Measurements from ENCODE around the gene TRIM50.

TRIM50 gene

GRCh38 chr7:73354196-73354595 lies 26.3 kb upstream of the TRIM50 start:
- Histone ChIP-seq H3K4me1 (peaks cover 16 to 25% (median 21%) of the 10 kb centered on the region in 10 experiments), H4K20me1 (no peaks in the 10 kb centered on the region), H3K9ac (no peak overlapping the region), H3K9me3 (replicated peaks in 1 of 11) (peaks cover 0 to 16% (median 8%) of the 10 kb centered on the region in 11 experiments; a peak in 13 of 22 replicates), H3K36me3 (no peaks in the 10 kb centered on the region), H3K27ac (no peak overlapping the region), H3K4me3 (no peak overlapping the region), H3K4me2 (no peak overlapping the region), H3K27me3 (no peaks in the 10 kb centered on the region)
- no peak for TF ChIP-seq Cebpa-rat (IDR thresholded peaks at IDR 0.05)

- TF ChIP-seq Cebpa-rat (IDR thresholded peaks at IDR 0.05): no peak
- Histone ChIP-seq H3K27me3 (no peaks in the 10 kb centered on the region), H3K4me2 (no peak overlapping the region), H3K4me1 (peaks cover 11 to 19% (median 17%) of the 10 kb centered on the region in 10 experiments; a peak in 19 of 20 replicates), H4K20me1 (no peaks in the 10 kb centered on the region), H3K9me3 (replicated peaks in 1 of 11) (peaks cover 0 to 16% (median 8%) of the 10 kb centered on the region in 11 experiments; a peak in 13 of 22 replicates), H3K27ac (no peak overlapping the region), H3K36me3 (no peaks in the 10 kb centered on the region), H3K4me3 (no peak overlapping the region), H3K9ac (no peak overlapping the region)
Observed at GRCh38 chr7:73353243-73353642, 25.4 kb upstream of the TRIM50 start.

- no peak overlapping the region for H3K9ac ChIP-seq
- H3K27ac ChIP-seq: no peak overlapping the region
- H3K36me3 ChIP-seq: no peaks in the 10 kb centered on the region
- peaks cover 0 to 16% (median 8%) of the 10 kb centered on the region in 11 experiments; a peak in 13 of 22 replicates for H3K9me3 ChIP-seq (replicated peaks in 1 of 11)
- H3K4me2 ChIP-seq: no peak overlapping the region
- H3K4me1 ChIP-seq: peaks cover 7 to 14% (median 12%) of the 10 kb centered on the region in 10 experiments; a peak in 19 of 20 replicates
- TF ChIP-seq Cebpa-rat (IDR thresholded peaks at IDR 0.05): no peak
- no peaks in the 10 kb centered on the region for H3K27me3 ChIP-seq
- H3K4me3 ChIP-seq: no peak overlapping the region
- H4K20me1 ChIP-seq: no peaks in the 10 kb centered on the region
Observed at GRCh38 chr7:73352784-73353183, 24.9 kb upstream of the TRIM50 start.

- Histone ChIP-seq H3K4me1 (peaks cover 3 to 14% (median 9%) of the 10 kb centered on the region in 10 experiments; a peak in 15 of 20 replicates), H3K4me2 (no peak overlapping the region), H3K27ac (no peak overlapping the region), H3K27me3 (no peaks in the 10 kb centered on the region), H3K4me3 (no peak overlapping the region), H3K9me3 (replicated peaks in 1 of 11) (peaks cover 0 to 16% (median 8%) of the 10 kb centered on the region in 11 experiments; a peak in 13 of 22 replicates), H3K36me3 (no peaks in the 10 kb centered on the region), H3K9ac (no peak overlapping the region), H4K20me1 (no peaks in the 10 kb centered on the region)
- TF ChIP-seq Cebpa-rat (IDR thresholded peaks at IDR 0.05): no peak
Observed at GRCh38 chr7:73351447-73352167, 23.7 kb upstream of the TRIM50 start.

- H3K27me3 ChIP-seq: no peaks in the 10 kb centered on the region
- H3K27ac ChIP-seq: no peak overlapping the region
- H4K20me1 ChIP-seq: no peaks in the 10 kb centered on the region
- no peaks in the 10 kb centered on the region for H3K36me3 ChIP-seq
- H3K4me1 ChIP-seq: peaks cover 8 to 21% (median 15%) of the 10 kb centered on the region in 10 experiments; a peak in 15 of 20 replicates
- H3K4me3 ChIP-seq: no peak overlapping the region
- H3K9ac ChIP-seq: peak overlapping the region in 1 of 11 experiments; percentile 31; a peak in 1 of 22 replicates
- H3K4me2 ChIP-seq: peak overlapping the region in 9 of 11 experiments; percentile 17 to 67 (median 35); a peak in 14 of 22 replicates
- no peak for TF ChIP-seq Cebpa-rat (IDR thresholded peaks at IDR 0.05)
- peaks cover 0 to 16% (median 8%) of the 10 kb centered on the region in 11 experiments; a peak in 13 of 22 replicates for H3K9me3 ChIP-seq (replicated peaks in 1 of 11)
Observed at GRCh38 chr7:73350306-73351068, 22.6 kb upstream of the TRIM50 start.

- peaks cover 0 to 16% (median 8%) of the 10 kb centered on the region in 11 experiments; a peak in 13 of 22 replicates for H3K9me3 ChIP-seq (replicated peaks in 1 of 11)
- no peak overlapping the region for H3K27ac ChIP-seq
- H3K4me3 ChIP-seq: no peak overlapping the region
- no peak for TF ChIP-seq Cebpa-rat (IDR thresholded peaks at IDR 0.05)
- H3K4me1 ChIP-seq: peaks cover 6 to 29% (median 15%) of the 10 kb centered on the region in 10 experiments; a peak in 15 of 20 replicates
- H3K27me3 ChIP-seq: no peaks in the 10 kb centered on the region
- no peaks in the 10 kb centered on the region for H3K36me3 ChIP-seq
- peak overlapping the region in 1 of 11 experiments; percentile 31; a peak in 1 of 22 replicates for H3K9ac ChIP-seq
- H3K4me2 ChIP-seq: peak overlapping the region in 4 of 11 experiments; percentile 20 to 57 (median 44); a peak in 6 of 22 replicates
- no peaks in the 10 kb centered on the region for H4K20me1 ChIP-seq
Observed at GRCh38 chr7:73349763-73350162, 21.9 kb upstream of the TRIM50 start.

- no peak overlapping the region for H3K4me3 ChIP-seq
- peak overlapping the region in 6 of 11 experiments; percentile 16 to 36 (median 25); a peak in 7 of 22 replicates for H3K4me2 ChIP-seq
- H3K4me1 ChIP-seq: peaks cover 5 to 29% (median 15%) of the 10 kb centered on the region in 10 experiments; a peak in 17 of 20 replicates
- no peaks in the 10 kb centered on the region for H3K27me3 ChIP-seq
- no peaks in the 10 kb centered on the region for H3K36me3 ChIP-seq
- no peak overlapping the region for H3K27ac ChIP-seq
- no peaks in the 10 kb centered on the region for H3K9me3 ChIP-seq (replicated peaks in 1 of 11)
- no peaks in the 10 kb centered on the region for H4K20me1 ChIP-seq
- no peak for TF ChIP-seq Cebpa-rat (IDR thresholded peaks at IDR 0.05)
- no peak overlapping the region for H3K9ac ChIP-seq
Observed at GRCh38 chr7:73345951-73346350, 18.1 kb upstream of the TRIM50 start.

- Histone ChIP-seq H3K27me3 (no peaks in the 10 kb centered on the region), H3K36me3 (no peaks in the 10 kb centered on the region), H3K9ac (no peak overlapping the region; a peak in 1 of 22 replicates), H4K20me1 (no peaks in the 10 kb centered on the region), H3K4me2 (peak overlapping the region in 6 of 11 experiments; percentile 16 to 36 (median 25); a peak in 7 of 22 replicates), H3K27ac (no peak overlapping the region), H3K9me3 (replicated peaks in 1 of 11) (no peaks in the 10 kb centered on the region), H3K4me3 (no peak overlapping the region), H3K4me1 (peaks cover 5 to 27% (median 12%) of the 10 kb centered on the region in 10 experiments; a peak in 17 of 20 replicates)
- no peak for TF ChIP-seq Cebpa-rat (IDR thresholded peaks at IDR 0.05)
Observed at GRCh38 chr7:73345538-73345937, 17.7 kb upstream of the TRIM50 start.

Data from BLaER1 treated with 17β-estradiol and CSF1 and Interleukin-3, amounts not matched to agents 10 nM and 100 nM (cell line).